GM18502 (cell line): ENCODE measurements around the gene ZNF420.
"Not testable (repeated sequence)": the region's sequence is repeated elsewhere in the genome, so short reads cannot be mapped to it uniquely, and the experiment has no call there.

Experiments used
- ATAC-seq: cut with Tn5 transposase; IDR thresholded peaks from one replicate; pipeline ENCODE4 v1.9.1; 2021; ENCODE audit warnings: mild to moderate bottlenecking; ENCODE audit not compliant: unreplicated experiment, poor library complexity

Gene ZNF420

GRCh38 chr19:37077934-37078716 lies at the start of gene ZNF420:
TSS of gene ZNF420 (plus strand) at chr19:37078433. CDS start at chr19:37089119, 10,686 bp downstream.
- ATAC-seq = peak; percentile 96

- ATAC-seq = no peak
Measured at GRCh38 chr19:37045140-37045539, 33.1 kb upstream of the ZNF420 start.

- no peak for ATAC-seq
Measured at GRCh38 chr19:37055330-37055729, 22.9 kb upstream of the ZNF420 start.

GRCh38 chr19:37056776-37057175 lies 21.5 kb upstream of the ZNF420 start:
- ATAC-seq = no peak

GRCh38 chr19:37059142-37059541 lies 19.1 kb upstream of the ZNF420 start:
- no peak for ATAC-seq

GRCh38 chr19:37064886-37065285 lies 13.3 kb upstream of the ZNF420 start:
- not testable (repeated sequence) for ATAC-seq

- ATAC-seq = no peak
Measured at GRCh38 chr19:37074111-37074510, 4.1 kb upstream of the ZNF420 start.

- no peak for ATAC-seq
Measured at GRCh38 chr19:37074819-37075362, 3.3 kb upstream of the ZNF420 start.

- not testable (repeated sequence) for ATAC-seq
Measured at GRCh38 chr19:37076524-37076923, 1.7 kb upstream of the ZNF420 start.

GRCh38 chr19:37077501-37077933 lies 716 bp upstream of the ZNF420 start:
- ATAC-seq = peak; percentile 2

GRCh38 chr19:37078717-37079032 lies 442 bp downstream of the ZNF420 start:
- ATAC-seq = no peak

- no peak for ATAC-seq
Measured at GRCh38 chr19:37079238-37079637, 1.0 kb downstream of the ZNF420 start.

GRCh38 chr19:37082307-37082706 lies 4.1 kb downstream of the ZNF420 start:
- ATAC-seq = no peak

- ATAC-seq = no peak
Measured at GRCh38 chr19:37087110-37087509, 8.9 kb downstream of the ZNF420 start.

- ATAC-seq = no peak
Measured at GRCh38 chr19:37095859-37096258, 17.6 kb downstream of the ZNF420 start.

- no peak for ATAC-seq
Measured at GRCh38 chr19:37098570-37098969, 20.3 kb downstream of the ZNF420 start.

- not testable (repeated sequence) for ATAC-seq
Measured at GRCh38 chr19:37104135-37104534, 25.9 kb downstream of the ZNF420 start.

- ATAC-seq = not testable (repeated sequence)
Measured at GRCh38 chr19:37111753-37112152, 33.5 kb downstream of the ZNF420 start.

- ATAC-seq = no peak
Measured at GRCh38 chr19:37114001-37114400, 35.8 kb downstream of the ZNF420 start.

- ATAC-seq = not testable (repeated sequence)
Measured at GRCh38 chr19:37122093-37122492, 43.9 kb downstream of the ZNF420 start.

- no peak for ATAC-seq
Measured at GRCh38 chr19:37127999-37128820, 50.0 kb downstream of the ZNF420 start.
